ENCODE measurements around the gene GTPBP4. TPM values are rescaled to one million over a fixed set of nuclear protein-coding genes. Genes with fewer than 3 reads are reported as not detected.

GTPBP4 gene
- total and polyA plus RNA-seq, 11 donors, result 13.3 to 52.0 (median 28.8) TPM

DNA sequence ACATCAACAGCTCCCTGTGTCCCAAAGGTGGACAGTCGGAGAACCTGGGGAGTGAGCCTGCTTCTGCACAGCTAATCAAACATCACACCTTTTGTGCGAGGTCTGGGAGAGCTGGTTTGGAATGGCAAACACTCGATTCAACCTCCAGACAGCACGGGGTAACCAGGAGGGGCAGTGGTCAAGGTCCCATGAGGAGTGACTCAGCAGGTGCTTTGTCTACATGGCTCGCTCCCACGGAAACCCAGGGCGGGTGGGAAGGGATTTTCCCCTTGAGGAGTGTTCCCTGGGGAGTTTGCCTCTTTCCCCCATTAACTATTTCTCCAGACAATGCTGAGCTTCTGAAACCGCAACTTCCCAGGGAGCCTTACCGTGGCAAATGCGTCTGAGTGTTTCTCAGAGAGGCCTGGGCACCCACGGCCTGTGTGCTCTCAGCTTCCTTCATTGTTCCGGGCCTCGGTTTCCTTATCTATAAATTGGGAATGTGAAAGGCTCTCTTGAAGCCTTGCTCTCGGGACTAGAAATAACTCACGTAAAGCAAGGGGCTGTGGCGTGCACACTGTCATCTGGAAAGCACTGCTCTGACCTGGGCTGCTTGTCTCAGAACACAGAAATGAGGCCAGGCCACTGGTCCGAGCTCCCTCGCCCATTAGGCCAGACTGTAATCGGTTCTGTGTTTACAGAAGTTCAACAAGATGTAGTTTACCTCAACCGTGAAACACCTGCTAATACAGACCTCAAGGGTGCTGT is 14.0 kb upstream of the GTPBP4 start:
- H3K9me3 ChIP-seq, result peaks cover 0 to 22% (median 7%) of the 10 kb centered on the region in 12 donors
- H3K27me3 ChIP-seq, result no peaks in the 10 kb centered on the region
- WGBS, 4 donors, result 66 to 74% (median 70%) methylated on average over 20 of the region's 20 CpGs
- no peak overlapping the region for H3K27ac ChIP-seq
- H3K4me1 ChIP-seq, result peaks cover 0 to 13% (median 0%) of the 10 kb centered on the region in 12 donors
- TF ChIP-seq POLR2A (IDR thresholded peaks at IDR 0.05), result no peak
- TF ChIP-seq, protein P1, sequence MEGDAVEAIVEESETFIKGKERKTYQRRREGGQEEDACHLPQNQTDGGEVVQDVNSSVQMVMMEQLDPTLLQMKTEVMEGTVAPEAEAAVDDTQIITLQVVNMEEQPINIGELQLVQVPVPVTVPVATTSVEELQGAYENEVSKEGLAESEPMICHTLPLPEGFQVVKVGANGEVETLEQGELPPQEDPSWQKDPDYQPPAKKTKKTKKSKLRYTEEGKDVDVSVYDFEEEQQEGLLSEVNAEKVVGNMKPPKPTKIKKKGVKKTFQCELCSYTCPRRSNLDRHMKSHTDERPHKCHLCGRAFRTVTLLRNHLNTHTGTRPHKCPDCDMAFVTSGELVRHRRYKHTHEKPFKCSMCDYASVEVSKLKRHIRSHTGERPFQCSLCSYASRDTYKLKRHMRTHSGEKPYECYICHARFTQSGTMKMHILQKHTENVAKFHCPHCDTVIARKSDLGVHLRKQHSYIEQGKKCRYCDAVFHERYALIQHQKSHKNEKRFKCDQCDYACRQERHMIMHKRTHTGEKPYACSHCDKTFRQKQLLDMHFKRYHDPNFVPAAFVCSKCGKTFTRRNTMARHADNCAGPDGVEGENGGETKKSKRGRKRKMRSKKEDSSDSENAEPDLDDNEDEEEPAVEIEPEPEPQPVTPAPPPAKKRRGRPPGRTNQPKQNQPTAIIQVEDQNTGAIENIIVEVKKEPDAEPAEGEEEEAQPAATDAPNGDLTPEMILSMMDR (IDR thresholded peaks at IDR 0.05), result no peak
- ATAC-seq (no peak), DNase-seq (no peak)
- H3K4me3 ChIP-seq, result no peak overlapping the region
- H3K36me3 ChIP-seq, result no peaks in the 10 kb centered on the region
- intact Hi-C loops (cut with DNase I), result no loop called here

DNA sequence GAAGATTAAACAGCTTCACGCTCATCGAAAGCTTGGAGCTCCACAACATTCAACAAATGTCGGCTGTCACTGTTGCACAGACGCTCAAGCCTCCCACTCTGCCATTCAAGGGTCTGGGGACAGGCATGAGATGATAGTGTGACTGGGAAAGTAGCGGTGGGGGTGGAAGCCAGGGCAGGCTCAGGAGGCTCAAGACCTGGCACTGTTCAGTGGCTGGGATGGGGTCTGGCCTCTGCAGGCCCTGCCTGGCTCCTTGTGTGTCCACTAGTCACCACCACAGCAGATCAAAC is 13.5 kb upstream of the GTPBP4 start:
- Histone ChIP-seq H3K36me3 (no peaks in the 10 kb centered on the region), H3K27ac (no peak overlapping the region), H3K27me3 (no peaks in the 10 kb centered on the region), H3K4me3 (no peak overlapping the region), H3K4me1 (peaks cover 0 to 13% (median 0%) of the 10 kb centered on the region in 12 donors), H3K9me3 (peaks cover 0 to 27% (median 9%) of the 10 kb centered on the region in 12 donors)
- ATAC-seq, result no peak
- 82 to 94% (median 89%) methylated on average over 5 of the region's 5 CpGs for WGBS, 4 donors
- TF ChIP-seq POLR2A (IDR thresholded peaks at IDR 0.05), result no peak
- TF ChIP-seq, protein P1 (IDR thresholded peaks at IDR 0.05), result no peak
- no peak for DNase-seq
- intact Hi-C loops (cut with DNase I), result no loop called here

DNA sequence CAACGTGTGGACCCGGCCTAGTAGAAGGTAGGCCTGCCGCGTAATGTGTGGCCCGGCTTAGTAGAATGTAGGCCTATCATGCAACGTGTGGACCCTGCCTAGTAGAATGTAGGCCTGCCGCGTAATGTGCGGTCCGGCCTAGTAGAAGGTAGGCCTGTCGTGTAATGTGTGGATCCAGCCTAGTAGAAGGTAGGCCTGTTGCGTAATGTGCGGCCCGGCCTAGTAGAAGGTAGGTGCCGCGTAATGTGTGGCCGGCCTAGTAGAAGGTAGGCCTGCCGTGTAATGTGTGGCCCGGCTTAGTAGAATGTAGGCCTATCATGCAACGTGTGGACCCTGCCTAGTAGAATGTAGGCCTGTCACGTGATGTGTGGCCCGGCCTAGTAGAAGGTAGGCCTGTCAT is 11.9 kb upstream of the GTPBP4 start:
- no peak overlapping the region for H3K4me3 ChIP-seq
- H3K4me1 ChIP-seq, result peaks cover 0 to 4% (median 0%) of the 10 kb centered on the region in 12 donors
- intact Hi-C loops (cut with DNase I), result no loop called here
- DNase-seq (no peak), ATAC-seq (no peak)
- no peaks in the 10 kb centered on the region for H3K27me3 ChIP-seq
- no peak overlapping the region for H3K27ac ChIP-seq
- no peaks in the 10 kb centered on the region for H3K36me3 ChIP-seq
- peaks cover 0 to 38% (median 15%) of the 10 kb centered on the region in 12 donors for H3K9me3 ChIP-seq
- WGBS, 4 donors, result 91 to 96% (median 94%) methylated on average over 22 of the region's 22 CpGs
- TF ChIP-seq POLR2A (IDR thresholded peaks at IDR 0.05), result no peak
- TF ChIP-seq, protein P1 (IDR thresholded peaks at IDR 0.05), result no peak

DNA sequence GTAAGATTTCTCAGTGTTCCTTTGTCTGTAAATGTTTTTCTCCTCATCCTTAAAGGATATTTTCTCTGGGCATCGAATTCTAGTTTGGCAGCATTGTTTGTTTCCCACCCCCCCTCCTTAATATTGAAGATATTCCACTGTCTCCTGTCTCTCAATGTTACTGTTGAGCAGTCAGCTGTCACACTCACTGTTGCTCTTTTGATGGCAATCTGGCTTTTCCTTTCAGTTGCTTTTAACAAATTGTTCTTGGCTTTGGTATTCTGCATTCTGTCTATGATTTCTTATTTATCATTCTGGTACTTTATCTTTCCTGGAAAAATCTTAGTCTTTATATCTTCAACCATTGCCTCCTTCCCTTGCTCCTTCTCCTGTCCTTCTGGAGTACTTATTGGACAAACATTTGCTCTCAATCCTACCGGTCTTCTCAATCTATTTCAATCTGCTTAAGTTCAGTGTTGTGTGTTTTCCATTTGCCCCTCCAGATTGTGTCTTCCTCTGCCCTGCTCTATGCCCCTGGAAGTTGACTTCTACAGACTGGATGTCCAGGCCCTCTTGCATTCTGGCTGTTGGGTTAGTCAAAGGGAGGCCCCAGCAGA is 9.3 kb upstream of the GTPBP4 start:
- Histone ChIP-seq H3K36me3 (no peaks in the 10 kb centered on the region), H3K27me3 (no peaks in the 10 kb centered on the region), H3K4me1 (no peaks in the 10 kb centered on the region), H3K27ac (no peak overlapping the region), H3K9me3 (peaks cover 0 to 38% (median 15%) of the 10 kb centered on the region in 12 donors), H3K4me3 (no peak overlapping the region)
- WGBS, 4 donors, result 88 to 97% (median 92%) methylated on average over 2 of the region's 2 CpGs
- DNase-seq (no peak), ATAC-seq (no peak)
- intact Hi-C loops (cut with DNase I), result no loop called here
- TF ChIP-seq, protein P1 (IDR thresholded peaks at IDR 0.05), result no peak
- TF ChIP-seq POLR2A (IDR thresholded peaks at IDR 0.05), result no peak
